A549 treated with Mapracorat at 1 μM for 4 hours (cell line): Measurements from ENCODE around the gene MS4A6E. TPM values are rescaled to one million over a fixed set of nuclear protein-coding genes. Genes with fewer than 3 reads are reported as not detected.

ENCODE experiments used
- total RNA-seq: library from RNA; stranded (reverse); fragments of 200-300 nt; extraction: Qiagen RNA extraction; gene quantifications from 5 replicates; pipeline ENCODE4 v1.2.3, GENCODE V29; 2022

MS4A6E gene, protein sequence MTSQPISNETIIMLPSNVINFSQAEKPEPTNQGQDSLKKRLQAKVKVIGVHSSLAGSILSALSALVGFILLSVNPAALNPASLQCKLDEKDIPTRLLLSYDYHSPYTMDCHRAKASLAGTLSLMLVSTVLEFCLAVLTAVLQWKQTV
- total RNA-seq: not detected in 5 replicates

DNA sequence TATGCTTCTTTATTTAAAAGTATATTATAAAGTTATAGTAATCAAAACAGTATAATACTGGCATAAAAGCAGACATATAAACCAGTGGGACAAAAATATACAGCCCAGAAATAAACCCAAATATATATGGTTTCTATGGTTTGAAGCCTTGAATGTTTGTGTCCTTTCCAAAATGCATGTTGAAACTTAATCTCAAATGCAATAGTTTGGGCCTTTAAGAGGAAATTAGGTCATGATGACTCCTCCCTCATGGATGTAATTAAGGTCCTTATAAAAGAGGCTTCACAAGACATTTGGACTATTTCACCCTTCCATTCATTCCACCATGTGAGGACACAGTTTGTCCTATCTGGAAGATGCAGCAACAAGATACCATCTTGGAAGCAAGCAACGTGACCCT lies at the start of gene MS4A6E:
Gene MS4A6E (plus strand): TSS at position 301 of the 400 bp plus-strand sequence. CDS start 7,641 bp downstream, outside the sequence.

DNA sequence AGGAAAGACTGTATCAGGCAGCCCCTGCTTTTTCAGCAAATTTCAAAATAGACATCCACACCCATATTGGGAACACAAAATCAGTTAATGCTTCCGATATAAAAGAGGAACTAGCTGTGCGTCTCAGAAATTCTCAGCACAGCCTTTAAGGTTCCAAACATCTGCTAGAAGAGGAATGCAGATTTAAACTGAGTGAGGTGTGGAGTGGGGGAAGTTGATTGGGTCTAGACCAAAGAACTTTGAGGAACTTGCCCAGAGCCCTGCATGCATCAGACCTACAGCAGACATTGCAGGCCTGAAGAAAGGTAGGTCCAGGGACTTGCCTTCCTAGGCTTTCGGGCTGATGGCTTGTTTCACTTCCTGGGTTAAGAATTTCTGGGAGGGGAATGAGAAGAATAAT lies 46.6 kb upstream of the MS4A6E start, which contains the start of gene MS4A4A:
Gene MS4A4A (plus strand): TSS at position 255 of the 400 bp plus-strand sequence. CDS start 10 bp downstream, at position 265.

DNA sequence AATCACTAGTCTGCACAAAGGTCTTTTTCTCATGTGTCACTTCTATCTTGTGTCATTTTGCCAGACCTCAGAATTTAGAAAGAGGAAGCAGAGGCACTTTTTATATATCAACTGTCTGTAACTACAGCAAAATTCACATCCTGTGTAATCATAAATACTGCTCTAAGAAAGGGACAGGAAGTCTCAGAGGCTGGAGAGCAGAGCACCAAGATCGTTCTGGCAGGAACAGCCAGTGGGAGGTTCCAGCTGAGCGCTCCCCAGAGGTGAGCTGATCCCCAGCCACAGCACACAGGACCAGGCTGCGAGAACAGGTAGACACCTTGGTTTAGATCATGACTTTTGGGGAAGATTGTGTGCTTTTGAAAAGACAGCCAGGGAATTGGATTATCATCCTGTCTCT lies 51.3 kb downstream of the MS4A6E start, which contains the start of gene MS4A7:
Gene MS4A7 (plus strand): TSS at position 179 of the 400 bp plus-strand sequence. CDS start 4,610 bp downstream, outside the sequence.

Other genes with a start within 250 kb of the MS4A6E start
- not detected in 5 replicates for gene MS4A2, start 238.6 kb upstream of the MS4A6E start, total RNA-seq
- gene MS4A6A, start 144.2 kb upstream of the MS4A6E start, total RNA-seq: not detected in 5 replicates
- not detected in 5 replicates for gene MS4A4E, start 84.1 kb upstream of the MS4A6E start, total RNA-seq
- gene MS4A4A, start 46.6 kb upstream of the MS4A6E start, total RNA-seq: not detected in 5 replicates
- gene MS4A7, start 51.3 kb downstream of the MS4A6E start, total RNA-seq: not detected in 5 replicates
- gene MS4A14, start 69.2 kb downstream of the MS4A6E start, total RNA-seq: not detected in 5 replicates
- gene MS4A5, start 102.3 kb downstream of the MS4A6E start, total RNA-seq: not detected in 5 replicates
- not detected in 5 replicates for gene MS4A1, start 128.6 kb downstream of the MS4A6E start, total RNA-seq
- not detected in 5 replicates for gene MS4A12, start 165.5 kb downstream of the MS4A6E start, total RNA-seq
- not detected in 5 replicates for gene MS4A13, start 188.1 kb downstream of the MS4A6E start, total RNA-seq